ENCODE results near the gene ACBD6. TPM values are rescaled to one million over a fixed set of nuclear protein-coding genes. Genes with fewer than 3 reads are reported as not detected.
"Not testable (repeated sequence)": the region's sequence is repeated elsewhere in the genome, so short reads cannot be mapped to it uniquely, and the experiment has no call there.

The ACBD6 gene
- total RNA-seq, 6 experiments from 2014 or later: 21.1 to 29.5 (median 27.0) TPM

DNA sequence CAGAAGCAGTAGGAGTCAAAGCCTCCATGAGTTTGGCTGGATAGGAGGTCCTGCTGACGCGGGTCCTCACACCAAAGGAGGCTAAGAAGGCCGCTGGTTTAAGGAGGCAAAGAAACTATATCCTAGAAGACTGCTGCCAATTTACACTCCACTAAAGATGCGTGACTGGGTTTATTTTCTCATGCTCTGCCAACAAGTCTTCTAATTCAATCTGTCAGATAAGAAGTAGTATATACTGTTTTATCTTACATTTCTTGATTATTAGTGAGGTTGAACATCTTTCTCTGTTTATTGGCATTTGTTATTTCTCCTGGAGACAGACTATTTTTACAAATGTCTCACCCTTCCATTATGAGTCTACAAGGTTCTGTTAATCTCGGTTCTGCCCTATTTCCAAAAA lies 34.1 kb downstream of the ACBD6 start:
- Mint-ChIP-seq H3K36me3 (ENCODE audit: low read depth) (peaks cover 25% of the 10 kb centered on the region), H3K9me3 (peaks cover 18% of the 10 kb centered on the region), H3K4me1 (ENCODE audit: low read depth) (no peaks in the 10 kb centered on the region), H3K4me3 (no peak overlapping the region), H3K27me3 (ENCODE audit: insufficient read depth) (no peaks in the 10 kb centered on the region), H3K27ac (no peak overlapping the region)
- TF ChIP-seq, protein P1, sequence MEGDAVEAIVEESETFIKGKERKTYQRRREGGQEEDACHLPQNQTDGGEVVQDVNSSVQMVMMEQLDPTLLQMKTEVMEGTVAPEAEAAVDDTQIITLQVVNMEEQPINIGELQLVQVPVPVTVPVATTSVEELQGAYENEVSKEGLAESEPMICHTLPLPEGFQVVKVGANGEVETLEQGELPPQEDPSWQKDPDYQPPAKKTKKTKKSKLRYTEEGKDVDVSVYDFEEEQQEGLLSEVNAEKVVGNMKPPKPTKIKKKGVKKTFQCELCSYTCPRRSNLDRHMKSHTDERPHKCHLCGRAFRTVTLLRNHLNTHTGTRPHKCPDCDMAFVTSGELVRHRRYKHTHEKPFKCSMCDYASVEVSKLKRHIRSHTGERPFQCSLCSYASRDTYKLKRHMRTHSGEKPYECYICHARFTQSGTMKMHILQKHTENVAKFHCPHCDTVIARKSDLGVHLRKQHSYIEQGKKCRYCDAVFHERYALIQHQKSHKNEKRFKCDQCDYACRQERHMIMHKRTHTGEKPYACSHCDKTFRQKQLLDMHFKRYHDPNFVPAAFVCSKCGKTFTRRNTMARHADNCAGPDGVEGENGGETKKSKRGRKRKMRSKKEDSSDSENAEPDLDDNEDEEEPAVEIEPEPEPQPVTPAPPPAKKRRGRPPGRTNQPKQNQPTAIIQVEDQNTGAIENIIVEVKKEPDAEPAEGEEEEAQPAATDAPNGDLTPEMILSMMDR (IDR thresholded peaks at IDR 0.05): no peak
- DNase-seq: no peak

DNA sequence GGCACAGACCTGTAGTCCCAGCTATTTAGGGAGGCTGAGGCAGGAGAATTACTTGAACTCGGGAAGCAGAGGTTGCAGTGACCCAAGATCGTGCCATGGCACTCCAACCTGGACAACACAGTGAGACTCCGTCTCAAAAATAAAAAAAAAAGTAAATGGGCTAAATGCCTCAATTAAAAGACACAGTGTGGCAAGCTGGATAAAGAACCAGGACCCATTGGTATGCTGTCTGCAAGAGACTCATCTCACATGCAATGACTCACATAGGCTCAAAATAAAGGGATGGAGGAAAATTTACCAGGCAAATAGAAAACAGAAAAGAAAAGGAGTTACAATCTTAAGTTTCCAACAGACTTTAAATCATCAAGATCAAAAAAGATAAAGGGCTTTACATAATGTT lies 40.3 kb downstream of the ACBD6 start:
- Mint-ChIP-seq H3K27me3 (ENCODE audit: insufficient read depth) (no peaks in the 10 kb centered on the region), H3K36me3 (ENCODE audit: low read depth) (peaks cover 54% of the 10 kb centered on the region), H3K27ac (no peak overlapping the region), H3K4me3 (no peak overlapping the region), H3K9me3 (peaks cover 44% of the 10 kb centered on the region), H3K4me1 (ENCODE audit: low read depth) (peaks cover 5% of the 10 kb centered on the region; the same call in 1 of the 2 replicates)
- TF ChIP-seq, protein P1 (IDR thresholded peaks at IDR 0.05): no peak
- peak; percentile 3 for DNase-seq

DNA sequence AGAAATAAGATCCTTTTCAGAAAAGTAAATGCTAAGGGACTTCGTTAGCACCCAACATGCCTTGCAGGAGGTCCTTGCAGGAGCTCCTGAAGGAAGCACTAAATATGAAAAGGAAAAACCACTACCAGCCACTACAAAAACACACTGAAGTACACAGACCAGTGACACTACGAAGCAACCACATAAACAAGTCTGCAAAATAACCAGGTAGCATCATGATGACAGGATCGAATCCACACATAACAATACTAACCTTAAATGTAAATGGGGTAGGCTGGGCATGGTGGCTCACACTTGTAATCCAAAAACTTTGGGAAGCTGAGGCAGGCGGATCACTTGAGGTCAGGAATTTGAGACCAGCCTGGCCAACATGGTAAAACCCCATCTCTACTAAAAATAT lies 40.7 kb downstream of the ACBD6 start:
- not testable (repeated sequence) for H3K27me3 Mint-ChIP-seq (ENCODE audit: insufficient read depth); H3K4me1 Mint-ChIP-seq (ENCODE audit: low read depth); DNase-seq; H3K4me3 Mint-ChIP-seq; H3K27ac Mint-ChIP-seq
- peaks cover 44% of the 10 kb centered on the region for H3K9me3 Mint-ChIP-seq
- peaks cover 54% of the 10 kb centered on the region for H3K36me3 Mint-ChIP-seq (ENCODE audit: low read depth)

DNA sequence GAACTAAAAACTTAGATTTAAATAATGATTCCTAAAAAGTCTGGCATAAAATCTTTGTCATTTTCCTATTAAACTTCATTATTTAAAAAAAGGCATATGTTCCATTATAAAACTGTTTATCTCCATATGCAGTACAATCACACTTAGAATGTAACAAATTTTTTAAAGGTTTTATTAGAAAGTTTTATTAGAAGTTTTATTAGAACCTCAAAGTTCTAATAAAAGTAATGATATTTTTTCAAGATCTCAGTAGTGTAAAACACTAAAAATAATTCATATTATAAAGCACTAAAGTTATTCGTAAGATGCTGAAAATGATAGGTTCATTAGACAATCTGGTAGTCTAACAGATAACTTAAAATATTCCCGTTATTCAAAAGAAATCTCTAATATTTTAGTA lies 43.6 kb downstream of the ACBD6 start:
- no peaks in the 10 kb centered on the region for H3K27me3 Mint-ChIP-seq (ENCODE audit: insufficient read depth)
- peaks cover 32% of the 10 kb centered on the region for H3K9me3 Mint-ChIP-seq
- H3K27ac Mint-ChIP-seq: no peak overlapping the region
- no peak for DNase-seq
- TF ChIP-seq, protein P1 (IDR thresholded peaks at IDR 0.05): no peak
- H3K36me3 Mint-ChIP-seq (ENCODE audit: low read depth): peaks cover 49% of the 10 kb centered on the region
- no peak overlapping the region for H3K4me3 Mint-ChIP-seq
- H3K4me1 Mint-ChIP-seq (ENCODE audit: low read depth): peaks cover 5% of the 10 kb centered on the region; the same call in 1 of the 2 replicates

DNA sequence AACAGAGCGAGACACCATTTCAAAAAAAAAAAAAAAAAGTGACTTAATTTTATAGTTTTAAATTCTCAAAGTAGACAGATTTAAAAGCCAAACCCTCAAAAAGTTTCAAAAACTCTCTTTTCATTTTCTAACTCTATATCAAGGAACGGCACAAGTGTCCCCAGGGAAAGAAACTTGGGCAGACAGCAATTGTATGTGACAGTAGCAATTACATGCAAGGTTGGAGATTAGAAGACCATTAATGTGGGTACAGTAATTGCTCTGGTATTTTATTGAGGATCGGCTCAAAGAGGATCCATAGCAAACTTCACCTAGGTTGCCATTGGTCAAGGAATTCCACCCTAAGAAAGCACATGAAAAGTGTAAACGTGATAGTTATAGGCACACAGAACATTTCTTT lies 46.2 kb downstream of the ACBD6 start:
- Mint-ChIP-seq H3K36me3 (ENCODE audit: low read depth) (peaks cover 47% of the 10 kb centered on the region), H3K4me1 (ENCODE audit: low read depth) (peaks cover 5% of the 10 kb centered on the region; the same call in 1 of the 2 replicates), H3K4me3 (no peak overlapping the region), H3K9me3 (peaks cover 18% of the 10 kb centered on the region), H3K27me3 (ENCODE audit: insufficient read depth) (peaks cover 2% of the 10 kb centered on the region; the same call in 1 of the 2 replicates), H3K27ac (no peak overlapping the region)
- DNase-seq: no peak
- TF ChIP-seq, protein P1 (IDR thresholded peaks at IDR 0.05): no peak

DNA sequence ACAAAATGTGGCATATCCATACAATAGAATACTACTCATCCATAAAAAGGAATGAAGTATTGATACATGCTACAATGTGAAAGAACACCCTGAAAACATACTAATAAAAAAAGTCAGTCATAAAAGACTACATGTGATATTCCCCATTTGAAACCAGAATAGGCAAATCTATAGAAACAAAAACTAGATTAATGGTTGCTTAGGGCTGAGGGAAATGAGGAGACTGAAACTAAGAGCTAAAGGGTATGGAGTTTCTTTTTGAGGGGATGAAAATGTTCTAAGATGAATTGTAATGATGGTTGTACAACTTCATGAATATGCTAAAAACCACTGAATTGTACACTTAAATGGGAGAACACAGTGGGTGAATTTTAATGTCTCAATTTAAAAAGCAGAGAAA lies 50.9 kb downstream of the ACBD6 start:
- DNase-seq: no peak
- H3K27ac Mint-ChIP-seq: no peak overlapping the region
- H3K4me3 Mint-ChIP-seq: no peak overlapping the region
- H3K27me3 Mint-ChIP-seq (ENCODE audit: insufficient read depth): peaks cover 2% of the 10 kb centered on the region; the same call in 1 of the 2 replicates
- TF ChIP-seq, protein P1 (IDR thresholded peaks at IDR 0.05): no peak
- H3K9me3 Mint-ChIP-seq: peaks cover 14% of the 10 kb centered on the region
- peaks cover 52% of the 10 kb centered on the region for H3K36me3 Mint-ChIP-seq (ENCODE audit: low read depth)
- H3K4me1 Mint-ChIP-seq (ENCODE audit: low read depth): no peaks in the 10 kb centered on the region; the same call in 1 of the 2 replicates
